ENCODE results near the gene UTP14A.
A peak's percentile ranks its signal among the peaks of the same experiment; 100 is the strongest.

Gene UTP14A

DNA sequence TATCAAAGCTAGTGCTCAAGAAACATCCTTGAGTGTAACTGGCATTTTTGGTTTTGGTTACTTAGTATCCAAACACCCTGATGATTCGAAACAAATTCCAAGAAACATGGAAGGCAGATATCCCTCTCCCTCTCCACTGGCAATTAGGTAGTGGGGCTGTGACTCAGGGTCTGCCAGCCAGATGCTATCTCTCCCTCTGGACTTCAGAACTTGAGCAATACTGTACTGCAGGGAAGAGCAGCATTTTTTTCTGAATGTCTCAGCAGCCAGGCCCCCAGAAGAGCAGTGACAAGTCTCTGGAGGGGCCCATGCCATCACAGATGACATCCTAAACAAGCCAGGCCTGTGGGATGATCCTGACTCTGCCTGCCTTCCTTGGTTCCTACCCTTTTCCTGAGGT is 39.2 kb downstream of the UTP14A start:
- DNase-seq = no peak

DNA sequence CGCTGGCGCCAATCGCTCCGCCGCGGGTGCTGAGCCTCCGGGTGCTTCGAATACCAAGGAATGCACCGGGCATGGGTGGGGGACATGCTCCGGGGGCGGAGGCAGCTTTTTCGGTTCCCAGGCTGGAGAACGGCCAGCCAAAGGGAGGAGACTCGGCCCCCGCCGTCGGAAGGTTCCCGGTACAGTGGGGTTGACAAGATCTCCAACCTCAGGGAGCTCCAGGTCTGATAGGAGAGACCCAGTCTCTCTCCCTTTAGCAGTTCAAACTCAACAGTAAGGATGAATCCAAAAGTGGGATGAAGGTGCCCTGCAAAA is 47.3 kb downstream of the UTP14A start:
- DNase-seq = no peak

DNA sequence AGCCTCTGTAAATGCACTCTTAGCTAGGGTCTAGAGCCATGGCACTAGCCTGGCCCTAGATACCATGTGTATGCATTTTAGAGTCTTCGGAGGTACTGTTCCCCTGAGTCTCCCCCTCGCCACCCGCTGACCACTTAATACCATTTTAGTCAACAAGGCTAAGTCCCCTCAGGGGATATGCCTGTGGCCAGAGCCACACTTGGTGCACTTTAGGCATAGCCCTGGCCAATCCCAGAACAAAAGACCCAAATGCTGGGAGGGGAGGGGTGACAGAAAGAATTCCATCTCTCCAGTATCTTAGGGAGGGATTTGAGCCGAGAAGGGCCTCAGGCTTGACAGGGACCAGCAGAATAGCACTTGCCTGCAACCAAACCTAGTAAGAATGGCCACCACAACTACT is 47.9 kb downstream of the UTP14A start:
- no peak for DNase-seq

DNA sequence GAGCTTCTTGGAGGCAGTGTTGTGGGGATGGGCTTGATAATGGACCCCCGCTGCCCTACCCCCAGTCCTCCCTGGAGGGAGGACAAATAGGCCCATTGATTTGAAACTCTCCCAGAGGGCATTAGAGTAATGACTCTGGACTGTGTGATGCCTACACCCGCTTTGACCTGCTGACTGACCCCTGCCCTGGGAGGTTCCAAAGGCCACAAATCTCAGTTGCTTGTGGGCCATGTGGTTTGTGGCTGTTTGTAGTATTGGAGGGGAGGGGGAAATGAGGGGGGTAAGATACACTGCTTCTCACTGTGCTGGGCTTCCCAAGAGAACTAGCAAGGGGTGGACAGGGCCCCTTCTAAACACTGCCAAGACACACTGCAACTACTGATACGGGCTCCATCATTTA is 48.8 kb downstream of the UTP14A start:
- no peak for DNase-seq

DNA sequence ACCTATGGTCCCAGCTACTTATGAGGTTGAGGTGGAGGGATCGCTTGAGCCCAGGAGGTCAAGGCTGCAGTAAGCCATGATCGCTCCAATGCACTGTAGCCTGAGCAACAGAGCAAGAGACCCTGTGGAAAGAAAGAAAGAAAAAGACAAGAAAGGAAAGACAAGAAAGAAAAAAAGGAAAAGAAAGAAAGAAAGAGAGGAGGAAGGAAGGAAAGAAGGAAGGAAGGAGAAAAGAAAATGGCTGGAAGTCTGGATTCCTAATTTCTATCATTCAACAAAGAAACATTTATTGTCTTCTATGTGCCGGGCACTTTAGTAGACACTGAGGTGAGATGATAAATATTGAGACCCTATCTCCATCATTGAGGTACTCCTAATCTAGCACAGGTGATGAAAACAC is 49.7 kb downstream of the UTP14A start:
- DNase-seq = no peak

DNA sequence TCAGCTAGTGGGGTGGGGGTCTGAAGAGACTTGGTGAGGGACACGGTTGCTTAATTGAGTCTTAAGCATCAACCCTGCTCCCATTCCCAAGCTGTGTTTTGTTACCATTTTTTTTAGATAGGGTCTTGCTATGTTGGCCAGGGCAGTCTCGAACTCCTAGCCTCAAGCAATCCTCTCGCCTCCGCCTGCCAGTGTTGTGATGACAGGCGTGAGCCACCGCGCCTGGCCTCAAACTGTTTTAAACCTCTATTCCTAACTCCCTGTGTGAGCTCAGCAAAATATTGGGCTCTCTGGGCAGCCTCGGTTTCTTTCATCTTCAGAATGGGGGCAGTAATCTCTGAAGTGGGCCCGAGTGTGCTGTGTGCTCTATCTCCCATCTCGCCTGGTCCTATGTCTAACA is 50.2 kb downstream of the UTP14A start:
- DNase-seq = no peak

DNA sequence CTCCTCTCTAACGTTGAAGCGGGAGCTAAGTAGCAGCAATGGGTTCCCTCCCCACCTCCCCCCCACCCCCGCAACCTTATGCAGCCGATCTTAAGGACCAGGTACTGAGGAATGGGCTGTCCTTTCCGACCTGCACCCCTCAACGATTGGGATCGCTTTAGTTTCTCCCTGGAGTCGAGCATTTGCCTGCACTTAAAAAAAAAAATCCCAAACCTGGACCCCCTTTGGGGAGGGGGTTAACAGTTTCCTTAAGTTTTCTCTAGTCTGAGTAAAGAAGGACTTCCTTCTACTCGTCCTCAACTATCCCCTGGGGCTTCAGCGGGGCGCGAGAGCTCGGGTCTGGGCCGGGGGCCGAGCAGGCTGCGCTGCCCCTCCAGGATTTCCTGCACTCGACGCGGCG is 50.8 kb downstream of the UTP14A start:
- no peak for DNase-seq

DNA sequence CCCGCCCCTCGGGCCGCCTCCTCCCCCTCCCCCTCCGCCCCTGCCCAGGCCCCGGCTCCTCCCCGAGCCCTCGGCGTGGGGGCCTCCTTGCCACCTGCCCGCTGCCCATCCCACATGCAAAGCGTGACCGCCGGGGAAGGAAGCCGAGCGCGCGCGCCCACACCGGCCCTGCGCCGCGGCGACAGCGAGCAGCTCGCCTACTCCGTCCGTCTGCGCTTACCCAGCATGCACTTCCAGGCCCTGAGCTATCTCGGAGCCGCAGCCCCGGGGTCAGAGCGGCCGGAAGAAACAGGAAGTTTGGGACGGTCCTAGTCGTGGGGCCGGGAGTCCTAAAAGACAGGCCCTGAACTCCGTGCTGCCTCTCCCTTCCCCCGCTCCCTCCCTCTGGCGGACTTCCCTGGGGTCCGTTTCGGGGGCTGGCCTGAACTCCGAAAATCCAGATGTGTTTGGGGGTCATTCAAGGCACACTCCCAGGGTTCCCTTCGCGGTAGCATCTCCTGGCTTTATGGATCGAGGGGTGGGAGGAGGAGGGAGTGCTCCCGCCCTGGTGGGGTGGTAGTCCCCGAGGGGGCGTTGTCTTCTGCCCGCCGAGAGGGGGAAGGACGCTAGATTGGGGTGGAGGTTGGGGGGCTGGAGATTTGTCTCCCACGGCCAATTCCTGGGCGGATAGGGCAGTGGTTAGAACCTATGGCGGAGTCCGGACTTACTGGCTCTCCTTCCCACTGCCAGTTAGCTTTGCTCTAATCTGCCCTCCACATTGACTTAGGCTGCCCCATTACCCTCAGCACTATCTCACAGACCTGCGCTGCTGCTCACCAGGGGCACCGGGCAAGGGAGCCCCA is 51.5 kb downstream of the UTP14A start:
- DNase-seq = peak; percentile 62 to 69

DNA sequence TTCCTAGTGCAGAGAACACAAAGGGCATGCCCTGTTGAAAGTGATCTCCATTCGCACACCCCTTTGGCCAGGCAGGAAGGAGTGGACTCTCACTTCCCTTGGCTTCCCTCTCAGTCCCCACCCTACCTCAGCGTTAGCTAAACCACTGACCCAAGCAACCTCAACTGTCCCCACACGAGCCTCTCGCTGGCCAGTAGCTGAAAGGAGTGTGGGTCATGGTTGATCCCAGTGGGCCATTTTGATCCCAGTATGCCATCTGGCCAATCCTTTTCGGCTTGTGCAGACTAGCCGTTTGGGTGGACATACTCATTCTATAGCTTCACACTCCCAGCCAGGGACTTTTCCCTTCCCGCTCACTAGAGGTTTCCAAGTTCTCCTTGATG is 52.1 kb downstream of the UTP14A start:
- DNase-seq = no peak

DNA sequence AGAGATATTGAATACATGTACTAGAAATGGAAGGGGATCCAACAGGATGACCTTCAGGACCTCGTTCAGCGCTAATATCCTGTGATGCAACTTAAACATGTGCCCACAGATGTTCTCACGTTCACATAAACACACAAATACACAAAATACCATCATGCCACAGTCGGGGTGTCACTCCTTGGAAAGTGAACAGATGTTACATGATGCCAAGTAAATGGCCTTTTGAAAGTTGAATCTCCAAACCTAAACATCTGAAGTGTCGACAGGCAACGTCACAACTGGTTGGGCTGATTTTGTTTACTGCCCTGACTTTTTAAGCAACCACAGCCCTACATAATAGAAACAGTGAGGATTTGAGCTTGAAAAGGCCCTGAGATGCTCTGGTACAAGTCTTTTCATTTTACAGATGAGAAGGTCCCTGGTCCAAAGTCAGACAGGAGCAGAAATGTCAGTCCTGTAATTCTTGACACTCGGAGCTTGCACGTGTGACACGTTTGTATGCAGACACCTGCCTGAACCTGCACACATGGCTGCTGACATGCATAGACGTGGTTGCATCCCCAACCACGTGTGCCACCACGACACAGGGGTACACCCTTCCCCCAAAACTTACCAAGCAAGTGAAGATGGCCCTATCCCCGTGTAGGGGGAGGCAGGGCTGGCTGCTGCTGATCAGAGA is 53.0 kb downstream of the UTP14A start:
- DNase-seq = no peak

DNA sequence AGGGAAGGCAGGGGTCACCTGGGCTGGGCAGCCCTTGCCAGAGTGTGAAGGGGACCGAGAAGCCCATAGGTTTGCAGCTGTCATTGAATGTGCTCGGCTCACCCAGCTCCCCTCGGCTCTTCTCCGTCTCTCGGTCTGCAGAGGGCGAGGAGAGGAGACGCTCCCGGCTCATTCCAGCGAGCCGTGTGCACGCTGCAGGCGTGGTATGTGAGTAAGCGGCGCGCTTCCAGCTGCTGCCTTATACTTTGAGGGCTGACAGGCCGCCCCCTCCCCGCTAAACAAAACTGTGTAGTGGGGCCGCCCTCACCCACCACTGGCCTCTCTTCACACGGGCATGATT is 53.5 kb downstream of the UTP14A start:
- DNase-seq = no peak

DNA sequence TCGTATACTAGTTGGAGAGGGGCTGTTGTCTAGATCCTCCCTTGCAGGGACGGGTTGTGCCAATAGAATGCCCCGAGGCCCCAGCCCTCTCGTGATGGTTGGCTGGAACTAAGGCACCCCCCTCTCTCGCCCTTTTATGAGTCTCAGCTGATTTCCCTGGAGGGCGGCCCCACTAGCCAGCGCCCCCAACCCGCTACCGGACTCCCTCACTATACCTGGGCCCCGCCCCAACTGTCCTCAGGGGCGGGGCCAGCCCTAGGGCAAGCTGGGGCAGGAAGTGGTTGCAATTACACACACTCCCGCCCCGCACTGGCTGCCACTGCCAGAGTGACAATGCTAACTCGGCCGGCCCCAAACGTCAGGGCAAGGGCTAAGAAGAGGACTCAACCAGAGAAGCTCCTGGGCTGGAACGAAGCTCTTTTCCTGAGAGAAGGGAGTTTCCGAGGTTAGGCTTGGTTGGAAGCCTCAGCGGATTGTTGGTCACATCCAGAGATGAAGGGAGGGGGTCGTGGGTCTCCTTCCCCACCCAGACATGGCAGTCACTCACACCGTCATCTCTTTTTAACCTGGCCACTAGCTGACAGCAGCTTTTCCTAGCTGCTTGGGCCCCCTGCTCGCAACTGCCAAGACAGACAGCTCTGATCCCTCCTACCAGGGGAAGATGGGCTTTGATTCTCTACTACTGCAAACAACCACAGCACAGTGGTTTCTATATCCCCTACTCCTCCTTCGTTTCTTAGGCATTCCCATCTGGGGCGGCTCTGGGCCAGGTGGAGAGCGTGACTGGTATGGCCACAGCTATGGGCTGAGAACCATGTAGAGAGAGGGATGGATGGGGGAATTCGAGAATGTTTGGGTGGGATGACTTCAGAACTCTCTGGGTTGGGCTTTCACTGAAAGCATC is 55.5 kb downstream of the UTP14A start:
- DNase-seq = peak; percentile 80

DNA sequence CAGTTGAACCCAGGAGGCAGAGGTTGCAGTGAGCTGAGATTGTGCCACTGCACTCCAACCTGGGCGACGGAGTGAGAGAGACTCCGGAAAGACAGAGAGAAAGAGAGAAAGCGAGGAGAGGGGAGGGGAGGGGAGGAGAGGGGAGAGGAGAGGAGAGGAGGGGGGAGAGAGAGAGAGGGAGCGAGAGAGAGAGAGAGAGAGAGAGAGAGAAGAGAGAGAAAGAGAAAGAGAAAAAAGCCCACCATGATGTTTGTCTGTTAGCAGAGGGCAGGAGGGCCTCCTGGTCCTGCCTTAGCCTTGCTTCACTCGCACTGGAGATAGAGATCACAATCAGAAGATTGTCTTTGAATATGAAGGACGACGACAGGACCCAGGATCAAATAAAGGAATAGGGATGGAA is 57.8 kb downstream of the UTP14A start:
- no peak for DNase-seq

DNA sequence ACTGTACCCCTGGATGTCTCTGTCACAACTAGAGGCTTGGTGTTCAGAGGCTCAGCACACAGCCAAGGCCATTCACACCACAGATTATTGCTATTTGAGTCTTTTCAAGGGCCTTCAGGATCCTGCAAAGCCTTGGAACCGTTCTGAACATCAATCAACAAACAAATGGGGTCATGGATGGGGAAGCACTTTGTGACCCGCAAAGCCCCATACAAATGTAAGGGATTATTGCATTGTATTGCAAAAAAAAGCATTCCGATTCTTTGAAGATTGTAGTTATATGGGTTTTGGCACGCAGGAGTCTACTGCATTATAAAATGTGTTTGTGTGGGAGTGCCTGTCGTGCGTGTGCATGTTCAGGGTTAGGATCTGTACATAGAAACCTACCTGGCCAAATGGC is 59.2 kb downstream of the UTP14A start:
- no peak for DNase-seq

DNA sequence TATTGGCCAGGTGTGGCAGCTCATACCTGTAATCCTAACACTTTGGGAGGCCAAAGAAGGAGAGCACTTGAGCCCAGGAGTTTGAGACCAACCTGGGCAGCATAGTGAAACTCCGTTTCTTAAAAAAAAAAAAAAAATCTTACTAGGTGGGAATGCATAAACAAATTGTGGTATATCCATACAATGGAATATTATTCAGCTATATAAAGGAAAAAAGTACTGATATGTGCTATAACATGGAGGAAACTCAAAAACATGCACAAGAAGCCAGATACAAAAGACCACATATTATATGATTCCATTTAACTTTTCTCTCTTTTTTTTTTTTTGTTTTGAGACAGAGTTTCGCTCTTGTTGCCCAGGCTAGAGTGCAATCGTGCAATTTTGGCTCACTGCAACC is 63.0 kb downstream of the UTP14A start:
- DNase-seq = no peak

DNA sequence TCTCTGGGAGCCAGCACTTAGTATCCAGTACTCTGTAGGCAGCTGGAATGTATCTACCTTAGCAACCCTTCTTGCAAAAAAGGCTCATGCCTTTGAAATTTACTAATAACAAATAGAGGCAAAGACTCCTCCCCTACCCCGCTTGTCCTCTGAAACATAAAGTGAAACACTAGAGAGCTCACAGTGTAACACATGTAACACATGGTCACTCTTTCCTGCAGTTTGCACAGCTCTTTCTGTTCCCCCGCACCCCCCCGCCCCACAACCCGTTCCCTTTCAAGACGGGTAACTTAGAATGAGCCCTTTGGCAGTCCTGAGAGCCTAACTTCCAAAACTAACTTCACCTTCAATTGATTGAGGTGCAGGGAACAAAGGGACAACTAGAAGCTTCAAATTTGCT is 70.5 kb downstream of the UTP14A start:
- DNase-seq = no peak

Data from activated T-cell treated with anti-CD3 and anti-CD28 coated beads, Interleukin-2, amount 50 U/mL, for 48 hours (primary cell).